GM21528 (cell line): ENCODE measurements around the gene ROGDI.

ENCODE experiments used
- ATAC-seq: cut with Tn5 transposase; IDR thresholded peaks from one replicate; pipeline ENCODE4 v1.9.1; 2021; ENCODE audit warnings: mild to moderate bottlenecking, moderate library complexity; ENCODE audit not compliant: unreplicated experiment, low FRiP score

The ROGDI gene

DNA sequence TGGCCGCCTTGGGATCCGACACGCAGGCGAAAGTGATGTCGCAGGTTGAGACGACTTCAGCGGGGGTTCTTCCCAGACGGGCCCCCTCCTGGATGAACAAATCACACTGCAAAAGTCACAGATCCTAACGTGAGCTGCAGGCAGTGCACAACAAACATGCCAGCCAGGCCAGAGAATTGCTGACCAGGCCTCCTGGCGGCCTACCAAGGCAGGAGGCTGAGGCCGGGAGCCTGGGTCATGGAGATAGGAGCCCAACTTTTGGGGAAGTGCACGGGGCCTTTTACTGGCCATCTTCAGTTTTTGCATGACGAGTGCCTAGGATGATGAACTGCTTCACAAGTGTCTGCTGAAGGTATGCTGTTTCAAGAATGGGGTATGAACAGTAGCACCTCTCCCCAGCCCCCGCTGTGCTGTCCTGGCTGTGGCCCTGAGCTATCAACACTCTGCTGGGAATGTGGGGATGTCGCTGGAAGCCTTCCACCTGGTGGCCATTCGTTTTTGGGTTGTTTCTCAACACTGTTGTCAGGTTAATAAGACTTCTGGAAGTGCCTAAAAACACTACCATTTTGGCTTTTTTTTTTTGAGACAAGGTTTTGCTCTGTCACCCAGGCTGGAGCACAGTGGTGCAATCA, 12.2 kb upstream of the ROGDI start:
- ATAC-seq = no peak

DNA sequence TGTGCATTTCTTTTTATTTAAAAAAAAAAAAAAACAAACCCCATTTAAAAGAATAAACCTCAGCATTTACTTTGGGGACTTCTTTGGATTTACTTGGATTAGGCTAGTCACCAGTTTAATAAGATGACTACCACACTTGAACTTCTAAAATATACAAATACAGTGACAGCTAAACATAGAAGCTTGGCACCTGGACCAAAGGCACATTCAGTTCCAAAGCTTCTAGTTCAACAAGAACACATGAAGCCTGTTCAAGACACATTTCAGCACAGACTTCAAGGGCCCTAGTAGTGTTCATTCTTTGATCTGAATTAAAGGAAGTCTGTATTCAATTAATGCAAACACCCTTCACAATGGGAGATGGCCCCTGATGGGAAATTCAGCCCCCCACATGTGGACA, 11.6 kb upstream of the ROGDI start:
- ATAC-seq = no peak

DNA sequence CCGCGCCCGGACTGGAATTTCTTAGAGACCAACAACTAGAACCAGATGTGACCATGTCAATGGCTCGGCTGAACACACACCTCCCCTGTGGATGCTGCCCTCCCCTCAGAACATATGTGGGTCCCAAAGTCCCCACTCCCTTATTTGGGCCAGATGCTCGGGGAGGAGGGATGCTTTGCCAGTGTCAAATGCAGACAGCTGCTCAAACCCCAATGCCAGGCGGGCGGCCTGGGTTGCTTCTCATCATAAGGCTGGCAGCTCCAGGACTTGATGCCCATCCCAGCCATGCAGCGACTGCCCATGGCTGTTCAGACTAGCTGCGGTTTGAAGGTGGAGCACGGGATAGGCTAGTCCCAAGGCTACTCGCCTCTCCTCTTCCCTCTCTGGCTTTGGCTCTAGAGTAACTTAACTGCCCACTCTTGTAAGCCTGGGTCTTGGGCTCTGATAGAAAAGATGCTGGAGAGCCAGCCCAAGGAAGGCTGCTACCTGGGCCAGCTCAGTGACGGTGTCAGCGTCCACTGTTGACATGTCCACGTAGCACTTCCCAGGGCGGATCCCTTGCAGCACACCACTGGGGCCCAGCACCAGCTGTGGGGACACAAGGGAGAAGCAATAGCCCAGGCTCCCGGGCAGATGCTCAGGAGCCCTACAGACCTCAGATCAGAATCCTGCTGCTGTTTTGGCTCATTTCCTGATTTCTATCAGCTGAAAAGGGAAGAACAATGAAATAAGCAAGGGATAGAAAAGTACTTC, 11.0 kb upstream of the ROGDI start:
- no peak for ATAC-seq

DNA sequence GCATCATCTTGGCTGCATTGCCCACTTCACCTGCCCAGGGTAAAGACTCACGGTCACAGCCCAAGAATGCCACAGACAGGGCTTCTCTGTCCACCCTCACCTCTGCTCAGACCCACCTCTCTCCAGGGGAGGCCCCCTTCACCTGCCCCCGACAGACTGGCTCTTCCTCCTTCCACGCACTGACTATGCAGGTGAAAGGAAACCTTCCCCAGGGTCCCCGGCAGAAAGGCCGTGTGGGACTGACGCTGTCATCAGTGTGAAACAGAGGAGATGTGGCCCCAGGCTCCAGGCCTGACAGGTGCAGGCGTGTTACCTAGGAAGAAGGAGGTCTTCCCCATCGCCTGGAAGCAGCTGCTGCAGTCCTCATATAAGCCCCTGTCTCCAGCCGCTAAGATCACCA, 9.3 kb upstream of the ROGDI start:
- ATAC-seq = no peak

DNA sequence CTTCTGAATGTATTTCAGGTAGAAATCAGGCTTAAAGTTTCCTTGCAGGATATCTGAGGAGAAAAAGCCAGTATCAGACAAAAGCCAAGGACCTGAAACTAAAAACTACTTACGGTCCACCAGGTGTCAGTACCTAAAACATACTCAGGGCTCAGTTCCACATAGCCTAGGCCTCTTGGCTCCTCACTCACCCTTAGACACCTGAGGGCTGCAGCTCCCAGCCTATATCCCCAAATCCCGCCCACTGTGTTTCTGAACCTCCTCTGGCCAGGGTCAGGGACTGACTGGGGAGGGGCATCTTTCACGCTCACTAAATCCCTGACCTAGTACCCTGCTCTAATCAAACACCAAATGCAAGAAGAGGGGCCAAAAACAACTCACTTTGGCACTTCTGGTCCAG, 8.8 kb upstream of the ROGDI start:
- ATAC-seq = no peak

DNA sequence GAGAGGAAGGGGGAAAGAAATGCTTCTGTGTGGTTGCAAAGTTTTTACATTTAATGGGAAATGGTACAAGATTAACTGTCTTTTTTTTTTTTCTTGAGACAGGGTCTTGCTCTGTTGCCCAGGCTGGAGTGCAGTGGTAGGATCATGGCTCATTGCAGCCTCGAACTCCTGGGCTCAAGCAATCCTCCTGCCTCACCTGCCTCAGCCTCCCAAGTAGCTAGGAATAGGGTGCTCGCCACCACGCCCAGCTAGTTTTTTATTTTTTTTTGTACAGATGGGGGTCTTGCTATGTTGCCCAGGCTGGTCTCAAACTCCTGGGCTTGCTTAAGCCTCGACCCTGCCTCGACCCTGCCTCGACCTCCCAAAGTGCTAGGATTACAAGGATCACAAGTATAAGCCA, 3.8 kb upstream of the ROGDI start:
- no peak for ATAC-seq

DNA sequence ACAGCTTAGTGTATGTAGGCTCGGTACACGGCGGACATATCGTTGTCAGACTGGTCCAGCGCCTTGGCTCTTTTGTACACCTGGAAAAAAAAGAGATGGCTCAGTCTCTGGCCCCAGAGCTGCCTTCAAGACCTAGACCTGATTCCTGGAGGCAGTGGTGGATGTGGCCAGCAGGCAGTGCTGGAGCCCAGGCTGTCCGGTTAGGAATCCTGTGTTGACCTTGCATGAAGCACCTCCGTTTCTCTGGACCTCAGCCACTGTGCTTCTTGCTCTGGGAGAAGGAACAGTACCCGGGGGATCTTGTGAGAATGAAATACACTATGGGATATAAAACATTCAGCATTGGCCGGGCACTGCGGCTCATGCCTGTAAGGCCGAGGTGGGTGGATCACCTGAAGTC, 2.8 kb upstream of the ROGDI start:
- ATAC-seq = no peak

DNA sequence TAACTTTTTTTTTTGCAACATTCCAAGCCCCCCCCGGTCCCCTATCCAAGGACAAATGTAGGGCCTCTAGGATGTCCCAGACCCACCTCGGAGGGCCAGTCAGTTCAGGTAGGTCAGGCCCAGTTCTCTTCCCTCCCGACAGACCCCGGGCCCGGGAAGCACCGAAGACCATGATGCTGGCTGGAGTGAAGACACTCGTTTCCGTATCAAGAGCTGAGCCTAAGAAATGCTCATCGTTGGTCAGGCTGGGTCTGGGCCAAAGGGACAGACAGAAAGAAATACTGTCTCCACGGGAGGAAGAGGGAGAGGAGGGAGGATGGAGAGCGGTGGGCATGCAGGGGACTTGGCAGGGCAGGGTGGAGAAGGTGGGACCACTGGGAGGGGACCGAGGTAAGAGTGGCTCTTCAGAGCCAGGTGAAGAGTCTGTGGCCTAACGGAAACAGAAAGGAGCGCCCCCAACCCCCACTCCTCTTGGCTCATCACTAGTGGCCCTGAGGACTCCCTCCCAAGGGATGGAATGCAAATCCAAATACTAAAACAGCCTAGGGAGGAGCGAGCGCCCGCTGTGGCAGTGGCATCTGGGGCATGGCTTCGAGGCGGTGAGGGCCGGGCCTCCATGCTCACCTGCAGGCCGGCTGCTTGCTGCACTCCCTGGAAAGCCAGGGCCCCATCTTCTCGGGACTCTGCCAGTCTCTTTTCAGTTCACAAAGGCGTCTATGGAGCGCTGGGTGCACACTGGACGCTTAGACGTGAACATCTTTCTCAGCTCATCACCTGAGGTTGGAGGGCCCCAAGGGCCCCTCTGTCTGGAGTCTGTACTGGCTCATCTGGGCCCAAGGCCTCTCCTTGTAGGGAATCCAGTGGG, 1.7 kb upstream of the ROGDI start:
- ATAC-seq = no peak

DNA sequence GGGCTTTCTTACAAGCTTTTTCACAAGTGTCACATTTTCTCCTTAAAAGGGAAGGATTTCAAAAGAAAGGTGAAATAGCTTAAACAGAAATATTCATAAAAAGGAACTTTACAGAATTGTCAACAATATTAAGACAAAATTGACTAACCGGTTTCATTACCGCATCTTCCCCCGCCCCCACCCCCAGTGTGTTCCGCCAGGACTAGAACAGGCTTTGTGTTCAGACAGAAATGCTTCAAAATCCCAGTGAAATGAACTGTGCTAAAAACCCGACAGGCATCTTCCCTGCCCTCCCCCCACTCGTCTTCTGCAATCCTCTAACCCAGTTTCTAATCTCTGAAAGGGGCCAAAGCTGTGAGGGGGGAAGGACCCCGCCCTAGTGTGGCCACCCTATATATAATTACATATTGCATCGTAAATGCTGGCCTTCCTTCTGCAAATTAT, 990 bp upstream of the ROGDI start:
- no peak for ATAC-seq

DNA sequence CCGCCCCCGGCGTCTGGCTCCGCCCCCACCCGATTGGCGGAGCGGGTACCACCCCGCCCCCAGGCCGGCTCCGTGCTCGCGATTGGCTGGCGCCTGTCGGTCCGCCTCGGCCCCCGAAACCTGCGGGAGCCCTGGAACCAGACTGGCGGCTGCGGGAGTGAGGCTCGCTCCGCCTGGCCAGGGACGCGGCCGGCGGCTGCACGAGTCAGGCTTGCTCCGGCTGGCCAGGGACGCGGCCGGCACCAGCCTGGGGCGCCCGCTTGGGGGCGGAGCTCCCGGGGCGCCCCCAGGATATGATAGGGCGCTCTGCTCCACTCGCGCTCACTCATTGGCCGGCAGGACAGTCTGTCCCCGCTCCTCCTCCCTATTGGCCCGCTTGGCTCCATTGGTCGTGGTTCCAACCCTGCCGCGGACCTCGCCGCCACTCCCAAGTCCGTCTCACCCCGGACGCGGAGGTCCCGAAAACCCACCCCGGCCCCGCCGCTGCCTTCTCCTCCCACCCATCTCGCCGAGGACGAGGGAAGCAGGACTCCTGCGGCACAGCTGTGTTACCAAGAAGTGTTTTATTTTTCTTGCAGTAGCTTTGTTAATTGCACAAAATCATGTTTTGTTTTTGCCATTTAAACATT, 340 bp upstream of the ROGDI start:
- ATAC-seq = peak; percentile 90

DNA sequence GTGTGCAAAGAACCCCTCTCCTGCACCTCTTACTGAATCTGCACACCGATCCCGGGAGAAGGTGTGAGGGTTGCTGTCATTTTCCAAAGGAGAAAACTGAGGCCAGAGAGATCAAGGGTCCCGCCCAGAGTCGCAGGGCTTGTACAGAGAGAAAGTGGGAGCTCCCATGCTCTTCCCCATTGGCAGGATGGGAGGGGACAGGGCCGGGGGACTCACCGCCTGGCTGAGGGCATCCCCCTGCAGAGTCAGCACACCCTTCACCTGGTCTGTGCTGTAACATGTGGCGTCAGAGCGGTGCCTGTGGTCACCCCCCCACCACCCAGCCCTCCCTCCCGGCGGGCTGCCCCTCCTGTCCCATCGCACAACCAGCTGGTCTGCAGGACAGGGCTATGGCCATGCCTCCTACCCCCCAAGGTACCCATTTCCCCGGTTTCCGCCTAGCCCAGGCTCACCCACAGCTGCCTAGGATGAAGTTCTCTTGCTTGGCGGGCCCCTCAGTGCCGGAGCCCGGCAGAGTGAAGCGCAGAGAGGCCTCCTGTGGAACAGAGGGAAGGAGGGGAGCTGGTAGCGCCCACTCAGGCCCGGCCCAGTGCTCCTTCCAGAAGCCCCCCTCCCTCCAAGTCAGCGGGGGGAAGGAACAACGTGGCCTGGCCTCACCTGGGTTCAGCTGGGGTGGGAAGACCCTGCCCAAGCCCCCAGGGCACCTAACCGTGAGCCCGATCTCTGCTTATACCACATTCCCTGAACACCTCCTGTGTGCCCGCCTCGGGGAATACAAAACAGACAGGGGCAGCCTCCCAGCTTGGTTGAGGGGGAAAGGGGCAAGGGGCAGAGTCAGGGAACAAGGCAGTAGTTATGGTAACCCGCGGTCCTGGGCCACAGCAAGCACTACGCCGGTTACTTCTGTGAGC, 1.1 kb downstream of the ROGDI start:
- no peak for ATAC-seq

DNA sequence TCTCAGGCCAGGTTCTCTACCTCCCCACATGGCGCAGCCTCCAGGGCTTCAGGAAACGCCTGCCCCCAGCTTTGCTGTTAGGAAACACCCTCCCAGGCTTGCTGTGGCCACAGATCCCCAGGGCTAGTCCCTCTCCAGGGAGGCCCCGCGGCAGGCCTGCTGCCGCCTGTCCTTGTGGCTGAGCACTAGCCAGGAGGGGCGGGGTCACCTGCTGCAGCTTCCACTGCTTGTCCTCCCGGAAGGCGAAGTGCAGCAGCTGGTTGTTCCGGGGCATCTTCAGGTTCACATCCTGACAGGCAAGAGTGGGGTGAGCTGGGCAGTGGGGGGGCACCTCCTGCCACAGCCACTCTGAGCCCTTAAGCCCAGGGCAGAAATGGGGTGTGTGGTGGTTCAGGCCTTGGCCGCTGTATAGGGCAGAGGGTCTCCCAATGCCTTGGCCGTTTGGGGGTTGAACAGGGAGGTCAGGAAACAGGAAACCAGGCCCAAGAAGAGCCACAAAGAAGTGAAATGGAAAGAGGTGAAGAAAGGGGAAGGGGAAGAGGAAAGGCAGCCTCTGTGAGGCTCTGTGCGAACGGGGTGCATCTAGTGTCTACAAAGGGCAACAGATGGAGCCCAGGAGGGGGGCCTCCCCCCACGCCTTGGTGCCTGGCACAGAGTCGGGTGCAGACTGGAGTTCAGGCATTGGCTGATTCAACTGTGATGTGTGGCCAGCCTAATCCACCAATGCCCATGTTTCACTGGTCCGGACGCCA, 2.0 kb downstream of the ROGDI start:
- ATAC-seq = no peak

DNA sequence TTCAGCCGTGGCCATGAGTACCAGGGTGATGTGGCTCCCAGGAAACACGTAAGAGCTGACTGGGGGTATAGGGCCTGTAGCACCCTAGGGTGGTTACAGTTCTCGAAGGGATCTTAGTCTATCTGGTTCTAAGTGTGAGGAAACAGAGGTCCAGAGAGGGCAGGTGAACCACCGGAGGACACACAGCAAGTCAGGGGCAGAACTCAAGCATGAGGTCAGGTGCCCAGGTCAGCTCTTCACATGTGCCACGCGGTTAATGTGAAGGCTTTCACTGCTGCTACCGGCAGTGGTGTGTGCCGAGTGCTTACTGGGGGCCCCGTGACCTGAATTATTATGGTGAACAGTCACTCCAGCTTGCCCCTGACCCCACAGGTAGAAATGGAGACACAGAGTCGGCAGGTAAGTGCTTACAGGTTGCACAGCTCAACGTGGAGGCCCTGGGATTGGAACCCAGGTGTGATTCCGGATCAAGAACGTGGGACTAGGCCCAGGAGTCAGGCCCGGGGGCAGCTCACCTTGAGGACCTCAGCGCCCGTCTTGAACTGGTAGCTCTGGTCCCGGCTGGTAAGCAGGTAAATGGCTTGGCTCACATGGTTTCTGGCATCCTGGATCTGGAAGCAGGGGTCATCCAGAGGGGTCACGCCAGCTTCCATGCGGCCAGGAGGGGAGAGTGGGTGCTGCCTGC, 3.1 kb downstream of the ROGDI start:
- ATAC-seq = no peak

DNA sequence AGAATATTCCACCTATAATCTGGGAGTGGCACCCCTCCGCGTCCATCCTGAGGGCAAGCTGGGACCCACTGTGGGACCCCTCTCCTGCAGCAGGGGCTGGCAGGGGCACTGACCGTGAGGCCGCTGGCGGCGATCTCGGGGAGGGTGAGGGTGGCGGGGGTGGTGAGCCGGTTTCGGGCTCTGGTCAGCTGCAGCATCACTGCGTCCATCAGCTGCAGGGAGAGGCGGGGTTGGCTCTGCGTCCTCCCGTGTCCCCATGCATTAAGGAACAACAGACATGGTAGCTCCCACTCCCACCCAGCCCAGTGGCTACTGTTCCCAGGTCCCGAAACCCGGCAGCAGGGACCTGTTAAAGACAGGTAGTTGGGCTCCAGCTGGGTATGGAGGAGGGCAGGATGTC, 4.0 kb downstream of the ROGDI start:
- no peak for ATAC-seq

DNA sequence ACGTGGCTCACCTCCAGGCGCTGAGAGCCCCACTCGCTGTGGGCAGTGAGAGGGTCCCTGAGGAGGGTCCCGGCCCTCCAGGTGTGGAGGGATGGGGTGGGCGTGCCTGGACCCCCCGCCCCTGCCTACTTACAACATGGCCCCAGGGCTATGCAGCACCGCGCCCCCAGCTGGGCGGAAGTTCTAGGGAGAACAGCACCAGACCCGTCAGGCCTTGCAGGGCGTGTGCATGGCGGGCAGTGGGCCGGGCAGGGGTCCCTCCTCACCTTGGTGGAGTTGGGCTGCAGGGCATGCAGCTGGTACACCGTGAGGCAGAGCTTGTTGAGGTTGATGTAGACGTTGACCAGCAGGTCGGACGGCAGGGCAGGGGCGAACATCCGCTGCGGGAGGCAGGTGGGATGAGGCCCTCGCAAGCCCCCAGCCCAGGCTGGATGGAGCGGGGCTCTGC, 4.6 kb downstream of the ROGDI start:
- ATAC-seq = no peak

DNA sequence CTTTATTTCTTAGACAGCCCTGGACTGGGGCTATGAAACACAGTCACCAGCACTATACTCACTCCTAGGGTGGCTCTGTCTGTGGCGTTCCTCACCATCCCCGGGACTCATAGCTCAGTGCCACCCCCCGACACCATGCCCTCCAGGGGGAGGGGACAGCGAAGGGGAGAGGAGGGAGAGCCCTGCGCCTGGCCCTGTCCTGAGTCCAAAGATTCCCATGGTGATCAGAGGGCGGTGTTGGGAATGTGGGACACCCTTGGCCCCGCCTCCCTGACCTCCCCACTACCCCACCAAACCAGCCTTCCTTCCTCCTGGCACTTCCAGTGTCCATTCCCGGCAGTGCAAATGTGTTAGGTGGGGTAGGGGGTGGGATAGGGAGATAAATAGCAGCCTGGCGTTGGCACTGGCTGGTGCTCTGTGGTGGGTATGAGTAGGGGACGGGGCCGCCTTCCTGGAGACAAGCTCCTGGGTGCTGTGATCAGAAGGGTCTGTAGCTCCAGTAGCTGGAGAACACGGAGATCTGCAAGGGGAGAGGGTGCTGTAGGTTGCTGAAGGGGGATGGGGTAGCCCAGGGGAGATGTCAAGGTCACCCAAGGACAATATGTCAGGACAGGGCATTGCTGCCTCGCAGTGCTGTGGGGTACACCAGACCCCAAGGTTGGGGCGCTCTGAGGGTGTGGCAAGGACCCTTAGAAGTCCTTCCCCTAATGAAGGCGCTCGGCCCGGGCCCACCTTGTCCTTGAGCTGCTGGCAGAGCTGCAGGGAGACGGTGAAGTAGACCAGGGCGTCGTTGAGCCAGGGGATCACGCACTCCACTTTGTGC, 5.2 kb downstream of the ROGDI start:
- no peak for ATAC-seq

DNA sequence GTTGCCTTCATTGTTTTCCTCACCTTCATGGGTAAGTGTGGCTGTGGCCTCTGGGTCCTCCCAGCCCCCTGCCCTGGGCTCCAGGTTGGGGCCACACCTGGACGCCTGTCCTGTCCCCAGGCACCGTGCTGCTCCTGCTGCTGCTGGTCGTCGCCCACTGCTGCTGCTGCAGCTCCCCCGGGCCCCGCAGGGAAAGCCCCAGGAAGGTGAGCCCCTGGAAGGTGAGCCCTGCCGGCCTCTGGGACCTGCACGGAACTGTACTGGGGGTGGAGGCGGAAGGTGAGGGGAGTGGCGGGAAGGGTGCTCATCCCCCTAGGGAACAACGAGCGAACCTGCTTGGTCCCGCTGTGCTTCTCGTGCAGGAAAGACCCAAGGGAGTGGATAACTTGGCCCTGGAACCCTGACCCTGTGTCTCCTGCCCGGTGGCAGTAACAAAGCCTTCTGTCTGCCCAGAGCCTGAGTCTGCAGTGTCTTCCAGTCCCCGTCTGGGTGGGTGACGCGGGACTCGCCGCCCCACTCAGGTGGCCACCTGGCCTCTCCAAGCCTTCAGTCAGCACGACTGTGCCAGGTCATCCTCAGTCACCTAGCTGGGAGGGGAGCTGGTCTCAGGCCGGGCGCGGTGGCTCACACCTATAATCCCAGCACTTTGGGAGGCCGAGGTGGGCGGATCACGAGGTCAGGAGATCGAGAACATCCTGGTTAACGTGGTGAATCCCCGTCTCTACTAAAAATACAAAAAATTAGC, 6.4 kb downstream of the ROGDI start:
- ATAC-seq = no peak
